IPS-18a (cell line): Measurements from ENCODE around the gene B3GLCT.
"Not testable (repeated sequence)": the region's sequence is repeated elsewhere in the genome, so short reads cannot be mapped to it uniquely, and the experiment has no call there.

Experiments used
- H3K27ac ChIP-seq: one replicate; pipeline ENCODE4 v1.5.1; 2013; ENCODE audit warnings: low read length
- H3K27me3 ChIP-seq: one replicate; pipeline ENCODE4 v1.6.1; 2013; ENCODE audit warnings: mild to moderate bottlenecking, low read length; ENCODE audit not compliant: control insufficient read depth, insufficient read depth
- H3K36me3 ChIP-seq: one replicate; pipeline ENCODE4 v1.6.1; 2013; ENCODE audit warnings: low read depth, low read length; ENCODE audit not compliant: control insufficient read depth
- H3K4me1 ChIP-seq: one replicate; pipeline ENCODE4 v1.6.1; 2013; ENCODE audit warnings: low read depth, low read length; ENCODE audit not compliant: control insufficient read depth
- H3K4me3 ChIP-seq: one replicate; pipeline ENCODE4 v1.5.1; 2013; ENCODE audit warnings: low read length
- H3K9ac ChIP-seq: one replicate; pipeline ENCODE4 v1.6.1; 2013; ENCODE audit warnings: mild to moderate bottlenecking, low read length, moderate library complexity
- H3K9me3 ChIP-seq: one replicate; pipeline ENCODE4 v1.6.1; 2013; ENCODE audit warnings: low read depth, low read length; ENCODE audit not compliant: control insufficient read depth

B3GLCT gene

GRCh38 chr13:31331068-31331467, 131.3 kb downstream of the B3GLCT start:
- H3K4me3 ChIP-seq: no peak overlapping the region
- no peaks in the 10 kb centered on the region for H3K36me3 ChIP-seq
- H3K27ac ChIP-seq: no peak overlapping the region
- no peaks in the 10 kb centered on the region for H3K4me1 ChIP-seq
- no peak overlapping the region for H3K9ac ChIP-seq
- H3K9me3 ChIP-seq: no peaks in the 10 kb centered on the region
- no peaks in the 10 kb centered on the region for H3K27me3 ChIP-seq

GRCh38 chr13:31334547-31334946, 134.8 kb downstream of the B3GLCT start:
- Histone ChIP-seq H3K27me3 (no peaks in the 10 kb centered on the region), H3K9ac (no peak overlapping the region), H3K27ac (no peak overlapping the region), H3K4me3 (no peak overlapping the region), H3K4me1 (no peaks in the 10 kb centered on the region), H3K36me3 (no peaks in the 10 kb centered on the region), H3K9me3 (no peaks in the 10 kb centered on the region)

GRCh38 chr13:31334994-31335557, 135.3 kb downstream of the B3GLCT start:
- no peak overlapping the region for H3K4me3 ChIP-seq
- peaks cover under 1% of the 10 kb centered on the region for H3K9me3 ChIP-seq
- no peak overlapping the region for H3K27ac ChIP-seq
- no peaks in the 10 kb centered on the region for H3K36me3 ChIP-seq
- H3K27me3 ChIP-seq: no peaks in the 10 kb centered on the region
- no peaks in the 10 kb centered on the region for H3K4me1 ChIP-seq
- no peak overlapping the region for H3K9ac ChIP-seq

GRCh38 chr13:31339616-31340015, 139.8 kb downstream of the B3GLCT start:
- H3K4me3 ChIP-seq, H3K9me3 ChIP-seq, H3K27ac ChIP-seq, H3K36me3 ChIP-seq, H3K27me3 ChIP-seq, H3K9ac ChIP-seq, H3K4me1 ChIP-seq: not testable (repeated sequence)

GRCh38 chr13:31340848-31341247, 141.1 kb downstream of the B3GLCT start:
- H3K9me3 ChIP-seq, H3K27me3 ChIP-seq, H3K36me3 ChIP-seq, H3K4me3 ChIP-seq, H3K4me1 ChIP-seq, H3K27ac ChIP-seq, H3K9ac ChIP-seq: not testable (repeated sequence)

- Histone ChIP-seq H3K9ac (no peak overlapping the region), H3K4me3 (no peak overlapping the region), H3K27me3 (no peaks in the 10 kb centered on the region), H3K9me3 (no peaks in the 10 kb centered on the region), H3K27ac (no peak overlapping the region), H3K4me1 (no peaks in the 10 kb centered on the region), H3K36me3 (no peaks in the 10 kb centered on the region)
Measured at GRCh38 chr13:31346891-31347290, 147.1 kb downstream of the B3GLCT start.

- Histone ChIP-seq H3K4me3 (no peak overlapping the region), H3K27ac (no peak overlapping the region), H3K9me3 (no peaks in the 10 kb centered on the region), H3K36me3 (no peaks in the 10 kb centered on the region), H3K4me1 (no peaks in the 10 kb centered on the region), H3K27me3 (no peaks in the 10 kb centered on the region), H3K9ac (no peak overlapping the region)
Measured at GRCh38 chr13:31349156-31349555, 149.4 kb downstream of the B3GLCT start.

- Histone ChIP-seq H3K36me3 (no peaks in the 10 kb centered on the region), H3K9me3 (peaks cover 8% of the 10 kb centered on the region), H3K9ac (no peak overlapping the region), H3K27ac (no peak overlapping the region), H3K27me3 (no peaks in the 10 kb centered on the region), H3K4me1 (no peaks in the 10 kb centered on the region), H3K4me3 (no peak overlapping the region)
Measured at GRCh38 chr13:31350560-31350959, 150.8 kb downstream of the B3GLCT start.

GRCh38 chr13:31351376-31351775, 151.6 kb downstream of the B3GLCT start:
- no peaks in the 10 kb centered on the region for H3K4me1 ChIP-seq
- H3K27me3 ChIP-seq: no peaks in the 10 kb centered on the region
- H3K4me3 ChIP-seq: no peak overlapping the region
- H3K9me3 ChIP-seq: peaks cover 13% of the 10 kb centered on the region
- H3K27ac ChIP-seq: no peak overlapping the region
- H3K36me3 ChIP-seq: no peaks in the 10 kb centered on the region
- no peak overlapping the region for H3K9ac ChIP-seq

GRCh38 chr13:31352467-31352866, 152.7 kb downstream of the B3GLCT start:
- Histone ChIP-seq H3K36me3 (no peaks in the 10 kb centered on the region), H3K9ac (no peak overlapping the region), H3K4me3 (no peak overlapping the region), H3K4me1 (no peaks in the 10 kb centered on the region), H3K27ac (no peak overlapping the region), H3K9me3 (peaks cover 13% of the 10 kb centered on the region), H3K27me3 (no peaks in the 10 kb centered on the region)

- Histone ChIP-seq H3K9me3 (peaks cover 13% of the 10 kb centered on the region), H3K4me3 (no peak overlapping the region), H3K36me3 (no peaks in the 10 kb centered on the region), H3K4me1 (no peaks in the 10 kb centered on the region), H3K27ac (no peak overlapping the region), H3K27me3 (no peaks in the 10 kb centered on the region), H3K9ac (no peak overlapping the region)
Measured at GRCh38 chr13:31355001-31355400, 155.2 kb downstream of the B3GLCT start.

- no peaks in the 10 kb centered on the region for H3K27me3 ChIP-seq
- no peaks in the 10 kb centered on the region for H3K4me1 ChIP-seq
- no peak overlapping the region for H3K9ac ChIP-seq
- no peak overlapping the region for H3K27ac ChIP-seq
- peaks cover 13% of the 10 kb centered on the region for H3K9me3 ChIP-seq
- no peaks in the 10 kb centered on the region for H3K36me3 ChIP-seq
- H3K4me3 ChIP-seq: no peak overlapping the region
Measured at GRCh38 chr13:31356991-31357390, 157.2 kb downstream of the B3GLCT start.
